Aorta (tissue), 5 donors: Measurements from ENCODE around the gene ADPRH. TPM values are rescaled to one million over a fixed set of nuclear protein-coding genes. Genes with fewer than 3 reads are reported as not detected.
"Not testable (repeated sequence)": the region's sequence is repeated elsewhere in the genome, so short reads cannot be mapped to it uniquely, and the experiment has no call there.

Experiments used
- ATAC-seq: fragments of 200-7000 bp; cut with Tn5 transposase; one replicate; pipeline ENCODE4 v1.9.1; 2022; ENCODE audit warnings: moderate library complexity; ENCODE audit not compliant: low FRiP score
- DNase-seq, 2 donors: peaks; one replicate each; pipeline ENCODE4 v3.0.0-alpha.2; 2020
- H3K27ac ChIP-seq, 2 donors: one replicate each; pipeline ENCODE4 v1.5.1; 2013; ENCODE audit warnings: low read length in 2 of 2, mild to moderate bottlenecking in 2 of 2, moderate library complexity in 2 of 2, control low read depth in 1 of 2, inconsistent platforms in 1 of 2, low read depth in 1 of 2
- H3K27me3 ChIP-seq, 2 donors: one replicate each; pipeline ENCODE4 v1.6.1; 2013; ENCODE audit warnings: control low read depth in 1 of 2, low read length in 1 of 2, mild to moderate bottlenecking in 1 of 2, moderate library complexity in 1 of 2; ENCODE audit not compliant: insufficient read depth in 2 of 2, control insufficient read depth in 1 of 2
- H3K36me3 ChIP-seq, 2 donors: one replicate each; pipeline ENCODE4 v1.6.1; 2013; ENCODE audit warnings: control low read depth in 1 of 2, low read length in 1 of 2, mild to moderate bottlenecking in 1 of 2; ENCODE audit not compliant: insufficient read depth in 2 of 2, control insufficient read depth in 1 of 2
- H3K4me1 ChIP-seq, 2 donors: one replicate each; pipeline ENCODE4 v1.6.1; 2013; ENCODE audit warnings: low read length in 2 of 2, control low read depth in 1 of 2, mild to moderate bottlenecking in 1 of 2, moderate library complexity in 1 of 2; ENCODE audit not compliant: insufficient read depth in 2 of 2, control insufficient read depth in 1 of 2
- H3K4me3 ChIP-seq, 2 donors: one replicate each; pipeline ENCODE4 v1.5.1; 2013; ENCODE audit warnings: low read length in 2 of 2, control low read depth in 1 of 2, mild to moderate bottlenecking in 1 of 2
- H3K9me3 ChIP-seq: one replicate; pipeline ENCODE4 v1.6.1; 2013; ENCODE audit warnings: mild to moderate bottlenecking, low read length; ENCODE audit not compliant: control insufficient read depth
- WGBS, 2 donors: extraction: QIAGEN DNeasy Blood & Tissue Kit; methylation state at CpG; one replicate each; pipeline ENCODE4 v1.1.7; 2013; 5-methylcytosine and 5-hydroxymethylcytosine counted together
- intact Hi-C, 2 donors: fragments of 100-400 bp; cut with DNase I; formaldehyde crosslinking; loops; one replicate each; pipeline versions ENCODE4 v1.14.2 to v1.15.0; 2022
- polyA plus RNA-seq, 2 donors: library from polyadenylated mRNA; stranded (reverse); fragments of 200-250 nt; gene quantifications; one replicate each; pipeline ENCODE4 v1.2.3, GENCODE V29; 2013
- total RNA-seq, 2 donors: library from RNA; stranded (reverse); fragmentation: NEBNext Ultra II Directional; extraction: Animal tissue kit (Norgen Biotek cat#: 25700); gene quantifications; one replicate each; pipeline ENCODE4 v1.2.1, GENCODE V29; 2021
- donor health status: healthy with polysubstance abuse.
- donor health status: Bipolar disorder and iron deficiency.
- donor health status: DM: no; HTN: no; CAD: no.
- donor health status: DM: no; HTN: no; CAD: no.
- donor health status: DM: yes; HTN: yes; CAD: no.

The ADPRH gene
- total and polyA plus RNA-seq, 4 donors: 5.6 to 13.9 (median 10.5) TPM

DNA sequence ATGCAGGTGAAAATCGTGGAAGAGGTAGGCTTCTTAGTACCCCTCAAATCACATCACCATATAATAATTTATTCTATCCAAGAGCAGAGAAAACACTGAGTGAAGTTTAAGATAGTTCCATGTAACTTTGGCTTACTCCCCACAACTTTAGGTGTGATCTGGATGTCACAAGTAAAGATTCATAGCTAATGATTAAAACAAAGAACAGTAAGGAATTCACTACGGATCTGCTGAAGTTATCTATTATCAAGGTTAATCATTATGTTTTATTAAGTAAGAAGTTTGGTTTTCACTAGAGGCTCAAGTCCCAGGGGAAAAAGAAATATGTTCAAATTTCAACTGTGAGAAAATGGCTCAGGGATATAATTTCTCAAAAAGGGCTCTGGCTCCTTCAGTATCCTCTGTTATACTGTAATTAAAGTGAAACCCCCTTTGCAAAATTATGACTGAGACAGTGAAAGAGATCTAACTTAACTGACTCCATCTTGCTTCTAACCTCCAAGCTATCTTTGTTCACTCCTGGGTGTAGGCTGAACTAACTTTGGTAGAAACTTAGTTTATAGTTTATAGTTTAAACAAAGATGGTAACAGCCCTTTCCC is 37.0 kb upstream of the ADPRH start:
- ATAC-seq (no peak), DNase-seq (no peak)
- H3K9me3 ChIP-seq: peaks cover 2% of the 10 kb centered on the region
- 55 to 56% methylated on average over 2 of the region's 2 CpGs for WGBS, 2 donors
- intact Hi-C loops: no loop called here
- no peak overlapping the region for H3K4me3 ChIP-seq
- no peaks in the 10 kb centered on the region for H3K4me1 ChIP-seq
- no peaks in the 10 kb centered on the region for H3K27me3 ChIP-seq
- no peak overlapping the region for H3K27ac ChIP-seq
- H3K36me3 ChIP-seq: no peaks in the 10 kb centered on the region

- no peaks in the 10 kb centered on the region for H3K27me3 ChIP-seq
- WGBS, 2 donors: 75 to 81% methylated on average over 7 of the region's 7 CpGs
- no peaks in the 10 kb centered on the region for H3K4me1 ChIP-seq
- no peaks in the 10 kb centered on the region for H3K36me3 ChIP-seq
- no peak overlapping the region for H3K4me3 ChIP-seq
- no peak for ATAC-seq
- no peak overlapping the region for H3K27ac ChIP-seq
- intact Hi-C loops: no loop called here
- no peak for DNase-seq
- H3K9me3 ChIP-seq: peaks cover 2% of the 10 kb centered on the region
Measured at GRCh38 chr3:119543147-119543546, 36.1 kb upstream of the ADPRH start.

DNA sequence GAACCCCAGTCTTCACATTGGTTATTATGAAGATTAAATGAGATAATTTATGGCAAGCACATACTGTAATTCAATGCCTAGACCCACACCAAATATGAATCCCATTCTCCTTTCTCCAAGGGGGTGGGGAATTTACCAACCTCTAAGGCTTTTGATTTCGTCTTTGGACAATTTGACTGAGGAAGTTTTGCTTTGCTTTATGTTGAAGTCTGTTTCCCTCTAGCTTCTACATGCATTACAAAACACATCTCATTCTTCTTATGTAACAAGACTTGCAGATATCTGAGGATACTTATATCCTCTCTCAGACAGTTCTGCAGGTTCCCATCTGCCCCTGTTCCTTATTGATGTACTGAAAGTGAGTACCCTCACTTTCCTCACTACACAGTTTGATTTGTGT is 32.1 kb upstream of the ADPRH start:
- no peak for DNase-seq
- intact Hi-C loops: no loop called here
- ATAC-seq: no peak
- WGBS, 2 donors: 68 to 78% methylated on average over 1 of the region's 1 CpG
- no peaks in the 10 kb centered on the region for H3K4me1 ChIP-seq
- H3K9me3 ChIP-seq: peaks cover 2% of the 10 kb centered on the region
- no peak overlapping the region for H3K4me3 ChIP-seq
- no peaks in the 10 kb centered on the region for H3K36me3 ChIP-seq
- no peak overlapping the region for H3K27ac ChIP-seq
- no peaks in the 10 kb centered on the region for H3K27me3 ChIP-seq

DNA sequence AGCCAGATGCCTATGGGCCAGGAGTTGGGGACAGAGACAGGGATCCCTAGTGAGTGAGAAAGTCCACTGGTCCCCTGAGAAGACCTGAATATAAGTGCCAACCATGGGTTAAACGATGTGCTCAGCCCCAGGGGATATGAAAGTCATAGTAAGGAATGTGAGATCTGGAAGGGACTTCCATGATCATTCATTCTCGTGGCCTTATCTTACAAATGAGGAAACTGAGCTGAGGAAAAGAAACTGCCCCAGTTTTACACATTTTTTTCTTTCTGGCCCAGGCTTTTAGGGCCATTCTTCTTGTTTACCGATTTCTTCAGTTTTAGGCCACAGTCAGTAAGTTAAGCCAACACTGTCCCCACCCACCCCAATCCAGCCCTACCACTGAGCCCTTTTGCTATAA is 31.0 kb upstream of the ADPRH start:
- Histone ChIP-seq H3K27me3 (no peaks in the 10 kb centered on the region), H3K9me3 (no peaks in the 10 kb centered on the region), H3K27ac (no peak overlapping the region), H3K4me1 (no peaks in the 10 kb centered on the region), H3K4me3 (no peak overlapping the region), H3K36me3 (no peaks in the 10 kb centered on the region)
- intact Hi-C loops: no loop called here
- 46 to 49% methylated on average over 3 of the region's 3 CpGs for WGBS, 2 donors
- no peak for ATAC-seq
- DNase-seq: no peak

DNA sequence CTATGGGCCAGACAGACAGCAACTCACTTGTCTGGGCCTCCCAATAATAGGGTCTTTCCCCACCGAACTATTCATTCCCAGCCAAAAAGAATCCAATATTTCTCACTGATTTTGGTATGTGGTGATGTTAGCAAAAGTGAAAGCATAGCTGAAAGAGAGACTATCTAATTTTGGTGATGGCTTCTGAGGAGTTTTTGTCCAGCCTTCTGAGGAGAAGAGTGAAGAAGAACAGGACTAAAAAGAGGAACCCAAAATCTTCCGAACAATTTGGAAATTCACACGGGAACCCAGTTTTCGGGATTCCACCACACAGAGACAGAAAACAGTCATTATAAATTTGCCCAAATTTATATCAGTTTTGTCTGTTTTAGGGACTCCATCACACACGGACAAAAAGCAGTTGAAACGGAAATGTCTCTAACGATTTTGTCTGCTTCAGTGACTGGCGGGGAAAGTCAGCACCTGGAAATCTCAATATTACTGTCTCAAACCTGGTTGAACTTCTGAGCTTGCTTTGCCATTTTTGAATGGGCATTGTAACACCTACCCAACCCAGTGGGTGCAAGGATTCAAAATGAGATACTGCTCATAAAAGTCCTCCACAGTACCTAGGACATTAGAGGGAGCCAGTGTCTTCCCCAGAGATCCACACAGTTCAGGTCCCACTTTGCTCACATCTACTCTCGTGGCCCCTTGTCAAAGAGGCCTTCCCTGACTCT is 28.9 kb upstream of the ADPRH start:
- H3K27me3 ChIP-seq: no peaks in the 10 kb centered on the region
- no peaks in the 10 kb centered on the region for H3K4me1 ChIP-seq
- WGBS, 2 donors: 91 to 92% methylated on average over 9 of the region's 9 CpGs
- H3K4me3 ChIP-seq: no peak overlapping the region
- ATAC-seq (no peak), DNase-seq (no peak)
- no peaks in the 10 kb centered on the region for H3K9me3 ChIP-seq
- intact Hi-C loops: no loop called here
- no peaks in the 10 kb centered on the region for H3K36me3 ChIP-seq
- H3K27ac ChIP-seq: no peak overlapping the region

GRCh38 chr3:119551598-119551997 is 27.7 kb upstream of the ADPRH start:
- no peaks in the 10 kb centered on the region for H3K4me1 ChIP-seq
- no peaks in the 10 kb centered on the region for H3K27me3 ChIP-seq
- no peak overlapping the region for H3K27ac ChIP-seq
- DNase-seq (no peak), ATAC-seq (no peak)
- no peaks in the 10 kb centered on the region for H3K9me3 ChIP-seq
- intact Hi-C loops: no loop called here
- WGBS, 2 donors: 89 to 95% methylated on average over 5 of the region's 5 CpGs
- H3K4me3 ChIP-seq: no peak overlapping the region
- H3K36me3 ChIP-seq: no peaks in the 10 kb centered on the region

GRCh38 chr3:119552928-119553327 is 26.4 kb upstream of the ADPRH start:
- DNase-seq, H3K27ac ChIP-seq, intact Hi-C loops, H3K4me1 ChIP-seq, H3K9me3 ChIP-seq, ATAC-seq, H3K27me3 ChIP-seq, H3K36me3 ChIP-seq, H3K4me3 ChIP-seq: not testable (repeated sequence)
- WGBS, 2 donors: 92 to 94% methylated on average over 6 of the region's 6 CpGs

DNA sequence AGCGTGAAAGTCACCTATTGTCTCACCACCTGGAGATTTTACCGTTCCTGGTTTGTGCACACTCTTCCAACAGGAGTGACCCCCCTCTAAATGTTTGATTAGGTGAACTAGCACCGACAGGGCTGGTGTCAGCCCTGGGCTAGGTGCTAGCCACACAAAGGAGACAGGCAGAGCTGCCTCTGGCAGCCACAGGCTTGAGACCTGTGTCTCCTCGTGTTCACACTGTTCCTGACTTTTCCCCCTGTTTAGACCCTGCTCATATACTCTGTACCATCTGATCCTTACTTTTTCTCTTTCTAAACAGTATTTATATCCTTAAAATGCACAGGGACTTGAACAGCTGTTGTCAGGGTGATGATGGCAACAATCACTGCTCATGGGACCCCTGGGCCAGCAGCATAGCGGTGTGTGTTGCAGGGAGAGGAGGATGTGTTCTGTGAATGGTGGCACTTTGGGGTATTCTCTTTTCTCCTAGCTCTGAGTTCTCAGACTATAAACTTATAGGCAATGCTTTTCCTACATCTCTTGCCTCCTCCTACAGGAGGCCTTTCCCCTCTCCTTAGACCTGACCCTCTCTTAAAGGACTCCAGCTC is 25.4 kb upstream of the ADPRH start:
- no peaks in the 10 kb centered on the region for H3K4me1 ChIP-seq
- H3K27ac ChIP-seq: no peak overlapping the region
- WGBS, 2 donors: 65 to 69% methylated on average over 5 of the region's 5 CpGs
- no peak for DNase-seq
- no peaks in the 10 kb centered on the region for H3K9me3 ChIP-seq
- intact Hi-C loops: no loop called here
- no peaks in the 10 kb centered on the region for H3K36me3 ChIP-seq
- H3K4me3 ChIP-seq: no peak overlapping the region
- peak; percentile 11 for ATAC-seq
- no peaks in the 10 kb centered on the region for H3K27me3 ChIP-seq

DNA sequence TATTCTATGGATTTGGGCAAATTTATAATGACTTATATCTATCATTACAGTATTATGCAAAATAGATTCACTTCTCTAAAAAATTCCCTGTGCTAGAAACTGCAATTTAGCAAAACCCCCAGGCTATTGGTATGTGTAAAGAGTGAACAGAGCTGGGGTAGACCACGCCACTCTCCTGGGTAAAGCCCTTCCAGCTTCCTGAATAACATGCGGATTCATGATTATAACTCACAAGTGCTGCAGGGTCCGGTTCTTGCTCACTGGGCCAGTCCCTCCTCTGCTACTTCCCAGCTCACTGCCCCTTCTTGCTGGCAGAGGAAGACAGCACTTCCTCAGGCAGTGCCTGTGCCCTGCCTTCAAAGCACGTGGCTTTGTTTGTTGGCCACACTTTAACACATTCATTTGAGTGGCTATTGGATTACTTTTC is 24.0 kb upstream of the ADPRH start:
- Histone ChIP-seq H3K36me3 (no peaks in the 10 kb centered on the region), H3K9me3 (no peaks in the 10 kb centered on the region), H3K27me3 (no peaks in the 10 kb centered on the region), H3K27ac (no peak overlapping the region), H3K4me3 (no peak overlapping the region), H3K4me1 (no peaks in the 10 kb centered on the region)
- DNase-seq (peak; percentile 68 to 72), ATAC-seq (peak; percentile 53)
- intact Hi-C loops: no loop called here
- WGBS, 2 donors: 63 to 71% methylated on average over 4 of the region's 4 CpGs
